ENCODE measurements around the gene CEP192.

The CEP192 gene

DNA sequence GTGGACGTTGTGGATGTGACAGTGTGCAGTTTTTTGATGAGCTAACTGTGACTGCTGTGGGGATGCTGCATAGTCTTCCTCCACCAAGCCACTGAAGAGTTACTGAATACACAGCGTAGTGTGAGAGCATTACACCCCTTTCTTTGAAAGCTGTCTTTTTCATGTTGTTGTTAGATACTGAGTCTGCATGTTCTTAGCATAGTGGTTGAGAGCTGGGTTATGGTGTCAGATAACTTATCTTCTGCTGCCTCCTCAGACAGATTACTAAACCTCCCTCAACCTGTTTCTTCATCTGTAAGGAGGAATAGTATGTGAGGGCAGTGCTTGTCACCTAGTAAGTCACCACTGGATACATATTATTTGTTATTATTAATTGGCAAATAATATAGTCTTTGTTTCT, 63.2 kb downstream of the CEP192 start:
- H3K9ac ChIP-seq, result no peak overlapping the region
- no peaks in the 10 kb centered on the region for H4K20me1 ChIP-seq (ENCODE audit: insufficient read depth)
- no peak overlapping the region for H3K4me3 ChIP-seq (IDR thresholded peaks at IDR 0.05; ENCODE audit: insufficient read depth, low read depth, low read length)
- no peak overlapping the region for H3K27ac ChIP-seq
- H3K36me3 ChIP-seq (ENCODE audit: insufficient read depth), result peaks cover 14% of the 10 kb centered on the region; the same call in 1 of the 2 replicates
- H3K79me2 ChIP-seq (ENCODE audit: insufficient read depth, low read depth), result no peaks in the 10 kb centered on the region
- no peaks in the 10 kb centered on the region for H3K4me1 ChIP-seq (ENCODE audit: low read depth, poor library complexity, severe bottlenecking)
- H2AFZ ChIP-seq (ENCODE audit: low read depth), result no peak overlapping the region
- no peak overlapping the region for H3K4me2 ChIP-seq
- no peaks in the 10 kb centered on the region for H3K27me3 ChIP-seq (ENCODE audit: insufficient read depth, low read depth)
- TF ChIP-seq, protein P1, sequence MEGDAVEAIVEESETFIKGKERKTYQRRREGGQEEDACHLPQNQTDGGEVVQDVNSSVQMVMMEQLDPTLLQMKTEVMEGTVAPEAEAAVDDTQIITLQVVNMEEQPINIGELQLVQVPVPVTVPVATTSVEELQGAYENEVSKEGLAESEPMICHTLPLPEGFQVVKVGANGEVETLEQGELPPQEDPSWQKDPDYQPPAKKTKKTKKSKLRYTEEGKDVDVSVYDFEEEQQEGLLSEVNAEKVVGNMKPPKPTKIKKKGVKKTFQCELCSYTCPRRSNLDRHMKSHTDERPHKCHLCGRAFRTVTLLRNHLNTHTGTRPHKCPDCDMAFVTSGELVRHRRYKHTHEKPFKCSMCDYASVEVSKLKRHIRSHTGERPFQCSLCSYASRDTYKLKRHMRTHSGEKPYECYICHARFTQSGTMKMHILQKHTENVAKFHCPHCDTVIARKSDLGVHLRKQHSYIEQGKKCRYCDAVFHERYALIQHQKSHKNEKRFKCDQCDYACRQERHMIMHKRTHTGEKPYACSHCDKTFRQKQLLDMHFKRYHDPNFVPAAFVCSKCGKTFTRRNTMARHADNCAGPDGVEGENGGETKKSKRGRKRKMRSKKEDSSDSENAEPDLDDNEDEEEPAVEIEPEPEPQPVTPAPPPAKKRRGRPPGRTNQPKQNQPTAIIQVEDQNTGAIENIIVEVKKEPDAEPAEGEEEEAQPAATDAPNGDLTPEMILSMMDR (conservative IDR thresholded peaks at IDR 0.05; ENCODE audit: low read depth, low read length), result no peak

DNA sequence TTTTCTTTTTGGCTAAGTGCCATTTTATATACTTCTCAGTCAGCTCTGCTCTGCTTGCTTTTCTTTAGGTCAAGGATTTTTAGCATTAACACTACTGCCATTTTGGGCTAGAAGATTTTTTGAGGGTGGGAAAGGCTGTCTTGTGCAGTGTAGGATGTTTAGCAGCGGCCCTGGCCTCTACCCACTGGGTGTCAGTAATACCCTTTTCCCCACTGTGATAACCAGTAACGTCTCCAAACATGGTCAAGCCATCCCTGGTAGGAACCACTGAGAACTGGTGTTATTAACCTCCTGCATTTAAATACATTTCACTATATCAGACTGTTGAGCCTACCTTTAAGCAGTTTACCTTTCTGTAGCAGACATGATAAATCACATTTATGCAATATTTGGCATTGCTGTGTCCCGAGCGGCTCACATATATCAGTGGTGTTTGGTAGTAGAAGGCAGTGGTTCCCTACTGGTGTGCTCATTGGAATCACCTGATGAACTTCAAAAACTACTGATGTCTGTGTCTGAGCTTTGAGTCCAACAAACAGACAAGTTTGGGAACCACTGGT, 70.5 kb downstream of the CEP192 start:
- Histone ChIP-seq H3K4me3 (IDR thresholded peaks at IDR 0.05; ENCODE audit: insufficient read depth, low read depth, low read length) (no peak overlapping the region), H3K9ac (no peak overlapping the region), H2AFZ (ENCODE audit: low read depth) (no peak overlapping the region), H4K20me1 (ENCODE audit: insufficient read depth) (no peaks in the 10 kb centered on the region), H3K4me1 (ENCODE audit: low read depth, poor library complexity, severe bottlenecking) (no peaks in the 10 kb centered on the region), H3K27ac (no peak overlapping the region), H3K4me2 (no peak overlapping the region), H3K27me3 (ENCODE audit: insufficient read depth, low read depth) (no peaks in the 10 kb centered on the region), H3K36me3 (ENCODE audit: insufficient read depth) (peaks cover 8% of the 10 kb centered on the region; the same call in 1 of the 2 replicates), H3K79me2 (ENCODE audit: insufficient read depth, low read depth) (no peaks in the 10 kb centered on the region)
- TF ChIP-seq, protein P1 (conservative IDR thresholded peaks at IDR 0.05; ENCODE audit: low read depth, low read length), result no peak

DNA sequence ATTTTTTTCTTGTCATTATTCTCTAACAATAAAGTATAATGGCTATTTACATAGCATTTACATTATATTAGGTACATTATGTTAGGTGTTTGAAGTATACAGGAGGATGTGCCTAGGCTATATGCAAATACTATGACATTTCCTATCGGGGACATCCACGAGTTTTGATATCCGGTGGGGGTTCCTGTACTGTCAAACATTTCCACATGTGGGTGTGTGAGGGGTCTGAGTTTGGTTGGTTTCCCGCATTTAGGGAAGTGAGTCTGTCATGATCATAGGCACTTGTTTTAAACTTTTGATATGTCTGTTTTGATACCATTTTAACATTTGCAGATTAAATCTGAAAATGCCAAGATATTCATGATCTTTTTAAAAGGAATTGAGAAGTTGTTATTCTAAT, 76.0 kb downstream of the CEP192 start:
- H2AFZ ChIP-seq (ENCODE audit: low read depth), result no peak overlapping the region
- no peaks in the 10 kb centered on the region for H3K4me1 ChIP-seq (ENCODE audit: low read depth, poor library complexity, severe bottlenecking)
- no peaks in the 10 kb centered on the region for H4K20me1 ChIP-seq (ENCODE audit: insufficient read depth)
- no peak overlapping the region for H3K27ac ChIP-seq
- H3K9ac ChIP-seq, result no peak overlapping the region
- TF ChIP-seq, protein P1 (conservative IDR thresholded peaks at IDR 0.05; ENCODE audit: low read depth, low read length), result no peak
- H3K36me3 ChIP-seq (ENCODE audit: insufficient read depth), result peaks cover 13% of the 10 kb centered on the region; the same call in 1 of the 2 replicates
- no peaks in the 10 kb centered on the region for H3K27me3 ChIP-seq (ENCODE audit: insufficient read depth, low read depth)
- H3K79me2 ChIP-seq (ENCODE audit: insufficient read depth, low read depth), result no peaks in the 10 kb centered on the region
- H3K4me2 ChIP-seq, result no peak overlapping the region
- H3K4me3 ChIP-seq (IDR thresholded peaks at IDR 0.05; ENCODE audit: insufficient read depth, low read depth, low read length), result no peak overlapping the region

GRCh38 chr18:13067966-13068365, 76.8 kb downstream of the CEP192 start:
- H4K20me1 ChIP-seq (ENCODE audit: insufficient read depth), result no peaks in the 10 kb centered on the region
- H3K27ac ChIP-seq, result no peak overlapping the region
- TF ChIP-seq, protein P1 (conservative IDR thresholded peaks at IDR 0.05; ENCODE audit: low read depth, low read length), result no peak
- no peak overlapping the region for H3K9ac ChIP-seq
- no peaks in the 10 kb centered on the region for H3K4me1 ChIP-seq (ENCODE audit: low read depth, poor library complexity, severe bottlenecking)
- peaks cover 13% of the 10 kb centered on the region; the same call in 1 of the 2 replicates for H3K36me3 ChIP-seq (ENCODE audit: insufficient read depth)
- no peaks in the 10 kb centered on the region for H3K79me2 ChIP-seq (ENCODE audit: insufficient read depth, low read depth)
- H2AFZ ChIP-seq (ENCODE audit: low read depth), result no peak overlapping the region
- no peak overlapping the region for H3K4me3 ChIP-seq (IDR thresholded peaks at IDR 0.05; ENCODE audit: insufficient read depth, low read depth, low read length)
- no peaks in the 10 kb centered on the region for H3K27me3 ChIP-seq (ENCODE audit: insufficient read depth, low read depth)
- H3K4me2 ChIP-seq, result no peak overlapping the region

Data from KMS-11 (cell line).